NCI-H1092 (cell line): ENCODE measurements around the gene CBLN3.

Experiments
- DNase-seq: peaks from one replicate; lab custom pipeline; 2025; lab: John Stamatoyannopoulos, UW

The CBLN3 gene

GRCh38 chr14:24426150-24426911, 3.1 kb downstream of the CBLN3 start:
- no peak for DNase-seq

GRCh38 chr14:24425704-24426103, 3.8 kb downstream of the CBLN3 start:
- DNase-seq = no peak

GRCh38 chr14:24422694-24423601, 6.5 kb downstream of the CBLN3 start:
- no peak for DNase-seq

GRCh38 chr14:24422261-24422660, 7.2 kb downstream of the CBLN3 start:
- no peak for DNase-seq

GRCh38 chr14:24418492-24418873, 11.0 kb downstream of the CBLN3 start:
- no peak for DNase-seq

- no peak for DNase-seq
Observed at GRCh38 chr14:24417832-24418491, 11.5 kb downstream of the CBLN3 start.

- no peak for DNase-seq
Observed at GRCh38 chr14:24416932-24417619, 12.4 kb downstream of the CBLN3 start.

GRCh38 chr14:24416254-24416931, 13.1 kb downstream of the CBLN3 start:
- DNase-seq = no peak

GRCh38 chr14:24415421-24416253, 13.8 kb downstream of the CBLN3 start:
- no peak for DNase-seq

GRCh38 chr14:24414732-24415420, 14.6 kb downstream of the CBLN3 start:
- DNase-seq = no peak

- DNase-seq = no peak
Observed at GRCh38 chr14:24414077-24414476, 15.4 kb downstream of the CBLN3 start.

GRCh38 chr14:24411443-24412389, 17.8 kb downstream of the CBLN3 start:
- DNase-seq = peak; percentile 23

- no peak for DNase-seq
Observed at GRCh38 chr14:24409956-24410355, 19.5 kb downstream of the CBLN3 start.

- DNase-seq = no peak
Observed at GRCh38 chr14:24409192-24409591, 20.3 kb downstream of the CBLN3 start.

- DNase-seq = peak; percentile 52
Observed at GRCh38 chr14:24408764-24409163, 20.7 kb downstream of the CBLN3 start.

GRCh38 chr14:24407608-24408325, 21.7 kb downstream of the CBLN3 start:
- DNase-seq = no peak

GRCh38 chr14:24406416-24406815, 23.1 kb downstream of the CBLN3 start:
- no peak for DNase-seq

- DNase-seq = no peak
Observed at GRCh38 chr14:24404814-24405213, 24.7 kb downstream of the CBLN3 start.
